Right lobe of liver (tissue), 4 donors: Measurements from ENCODE around the gene SERPINA4.

Experiments
- CTCF ChIP-seq, 4 donors: fragments of 200-600 bp in 3 of 4; fragments of 450-650 bp in 1 of 4; IDR thresholded peaks; one replicate each; pipeline versions ENCODE4 v1.5.1 to v1.8.0; 2016 to 2022; ENCODE audit warnings: antibody characterized with exemption in 4 of 4, mild to moderate bottlenecking in 2 of 4
- POLR2A ChIP-seq: fragments of 450-650 bp; IDR thresholded peaks from one replicate; pipeline ENCODE4 v1.6.1; 2017; ENCODE audit warnings: antibody characterized with exemption, mild to moderate bottlenecking
- donor health status: DM: no; HTN: no; CAD: no.
- donor health status: DM: no; HTN: no; CAD: no.
- donor health status: DM: no; HTN: yes; CAD: no.

GRCh38 chr14:94612174-94612573, 50.9 kb downstream of the SERPINA4 start, which contains the start of gene SERPINA3:
- TF ChIP-seq CTCF (IDR thresholded peaks at IDR 0.05) (no peak), POLR2A (peak; percentile 87)
